K562 (cell line): Measurements from ENCODE around the gene CNGB1. TPM values are rescaled to one million over a fixed set of nuclear protein-coding genes. Genes with fewer than 3 reads are reported as not detected.

Experiments
- ATAC-seq: fragments of 200-7000 bp; cut with Tn5 transposase; 3 replicates; pipeline ENCODE4 v1.9.1; 2020; ENCODE audit warnings: moderate library complexity
- BruUV-seq: library from RNA; stranded (reverse); fragments of 400-500 nt; replicated peaks from 2 replicates; lab custom pipeline; 2021; lab: Mats Ljungman, UMichigan
- CTCF ChIA-PET: fragments of 300-600 bp; formaldehyde crosslinking; extraction: SDS; loops from one replicate; lab custom pipeline; 2021; ENCODE audit warnings: low intra/inter-chr PET ratio; lab: Yijun Ruan, JAX
- POLR2A ChIA-PET: fragments of 300-600, 350-650 bp; sonication (Branson Sonifier 250); formaldehyde crosslinking; extraction: SDS; loops from one replicate; lab custom pipeline; 2021; ENCODE audit warnings: antibody characterized with exemption, inconsistent platforms; lab: Yijun Ruan, JAX
- DNase-seq, 4 experiments: peaks; one replicate each; pipeline versions ENCODE4 v3.0.0 to v3.0.0-alpha.2; 2011 to 2018; ENCODE audit warnings: low spot score in 3 of 4, mixed read lengths in 3 of 4; ENCODE audit errors: extremely low read depth in 1 of 4
- FAIRE-seq: peaks from 2 replicates; lab custom pipeline; 2011; peaks lifted over from hg19 to GRCh38; lab: Jason Lieb, UNC
- H2AFZ ChIP-seq: 2 replicates; pipeline ENCODE4 v1.6.0; 2011; ENCODE audit warnings: low read depth, low read length, control low read depth, inconsistent platforms
- H3K27ac ChIP-seq: fragments of 200-600 bp; 3 replicates; pipeline ENCODE4 v1.8.0; 2011; ENCODE audit warnings: low read depth, mild to moderate bottlenecking, control low read depth, inconsistent platforms, low read length, moderate library complexity, mixed read lengths; ENCODE audit errors: extremely low read depth
- H3K27me3 ChIP-seq, 2 experiments: fragments of 300-600 bp in 1 of 2; 2 replicates in 1 of 2; 3 replicates in 1 of 2; pipeline versions ENCODE4 v1.6.0 to v1.8.0; 2011; ENCODE audit warnings: inconsistent platforms in 2 of 2, low read length in 2 of 2, mild to moderate bottlenecking in 1 of 2, mixed read lengths in 1 of 2, moderate library complexity in 1 of 2; ENCODE audit not compliant: control insufficient read depth in 2 of 2, insufficient read depth in 2 of 2
- H3K36me3 ChIP-seq: fragments of 300-600 bp; 3 replicates; pipeline ENCODE4 v1.8.0; 2011; ENCODE audit warnings: mild to moderate bottlenecking, low read length, inconsistent platforms; ENCODE audit not compliant: control insufficient read depth, insufficient read depth
- H3K4me1 ChIP-seq, 2 experiments: fragments of 200-600 bp in 1 of 2; replicated peaks in 1 of 2; 2 replicates in 1 of 2; 3 replicates in 1 of 2; pipeline versions ENCODE4 v1.5.1 to v1.8.0; 2011; ENCODE audit warnings: inconsistent platforms in 2 of 2, low read length in 2 of 2, mild to moderate bottlenecking in 1 of 2, mixed read lengths in 1 of 2, moderate library complexity in 1 of 2; ENCODE audit not compliant: control insufficient read depth in 2 of 2, insufficient read depth in 2 of 2
- H3K4me2 ChIP-seq: 2 replicates; pipeline ENCODE4 v1.6.1; 2011; ENCODE audit warnings: low read length, control low read depth, inconsistent platforms, mixed read lengths; ENCODE audit not compliant: insufficient read depth
- H3K4me3 ChIP-seq: fragments of 200-600 bp; sonication (generic), shearing (Covaris generic); 2 replicates; pipeline ENCODE4 v1.5.1; 2016; ENCODE audit warnings: control low read depth, inconsistent platforms
- H3K79me2 ChIP-seq: fragments of 200-600 bp; 3 replicates; pipeline ENCODE4 v1.8.0; 2011; ENCODE audit warnings: low read length, inconsistent platforms; ENCODE audit not compliant: control insufficient read depth, insufficient read depth
- H3K9ac ChIP-seq, 2 experiments: 2 replicates each; pipeline versions ENCODE4 v1.6.0 to v1.6.1; 2011; ENCODE audit warnings: low read depth in 2 of 2, low read length in 2 of 2, control low read depth in 1 of 2, inconsistent platforms in 1 of 2, mild to moderate bottlenecking in 1 of 2, mixed read lengths in 1 of 2; ENCODE audit not compliant: insufficient read depth in 1 of 2
- H3K9me1 ChIP-seq: one replicate; pipeline ENCODE4 v1.6.0; 2011; ENCODE audit warnings: inconsistent platforms, mild to moderate bottlenecking, low read length, moderate library complexity; ENCODE audit not compliant: control insufficient read depth, insufficient read depth
- H3K9me3 ChIP-seq: replicated peaks from 2 replicates; pipeline ENCODE4 v1.5.1; 2011; ENCODE audit warnings: low read depth, low read length, inconsistent platforms; ENCODE audit not compliant: control insufficient read depth, insufficient read depth
- H4K20me1 ChIP-seq: replicated peaks from 2 replicates; pipeline ENCODE4 v1.6.1; 2011; ENCODE audit warnings: low read length, inconsistent platforms, mixed read lengths; ENCODE audit not compliant: control insufficient read depth, insufficient read depth
- BDP1 ChIP-seq: IDR thresholded peaks from 3 replicates; pipeline ENCODE4 v1.6.1; 2011; ENCODE audit not compliant: insufficient read length, insufficient read depth
- CCAR2 ChIP-seq: fragments of 200-400 bp; formaldehyde crosslinking; IDR thresholded peaks from 2 replicates; pipeline ENCODE4 v1.6.1; 2017; ENCODE audit warnings: mild to moderate bottlenecking, low read depth, low read length
- CSDE1 ChIP-seq, 2 experiments: fragments of 450-650 bp; IDR thresholded peaks; 2 replicates each; pipeline ENCODE4 v1.6.1; 2016; ENCODE audit warnings: mild to moderate bottlenecking in 1 of 2
- MLX ChIP-seq, 2 experiments: fragments of 450-650 bp in 1 of 2; sonication (generic) in 1 of 2; formaldehyde crosslinking; conservative IDR thresholded peaks; 2 replicates each; pipeline versions ENCODE4 v1.4.0 to v1.8.1; 2020 to 2022; ENCODE audit warnings: mild to moderate bottlenecking in 1 of 2, missing genetic modification reagents in 1 of 2
- SOX6 ChIP-seq: fragments of 450-650 bp; IDR thresholded peaks from 2 replicates; pipeline ENCODE4 v1.6.1; 2014; ENCODE audit warnings: mild to moderate bottlenecking
- ZNF174 ChIP-seq: fragments of 250-450 bp; sonication (Bioruptor Pico); IDR thresholded peaks from 2 replicates; pipeline ENCODE4 v1.4.0; 2020; ENCODE audit warnings: mild to moderate bottlenecking
- ZNF561 ChIP-seq: fragments of 450-650 bp; formaldehyde crosslinking; conservative IDR thresholded peaks from 2 replicates; pipeline ENCODE4 v1.4.0; 2020; ENCODE audit warnings: mild to moderate bottlenecking, moderate library complexity
- WGBS: fragments of 100-300 bp; shearing (Covaris generic); methylation state at CpG from one replicate; pipeline ENCODE4 v1.1.6; 2016; ENCODE audit warnings: low coverage, mixed read lengths; ENCODE audit not compliant: insufficient coverage; ENCODE audit errors: missing lambda C conversion rate; 5-methylcytosine and 5-hydroxymethylcytosine counted together
- in situ Hi-C: fragments of 300-500 bp; cut with MboI; formaldehyde crosslinking; loops from 4 replicates; pipeline ENCODE4 v1.15.0; 2018; ENCODE audit warnings: inconsistent platforms, mixed read lengths
- intact Hi-C: fragments of 100-400 bp; cut with micrococcal nuclease; formaldehyde crosslinking; loops from 2 replicates; pipeline ENCODE4 v1.14.2; 2022
- polyA plus RNA-seq, 8 experiments: library from polyadenylated mRNA; depleted of rRNA in 4 of 8; stranded (reverse) in 5 of 8; unstranded in 3 of 8; fragments of >200 nt; fragmentation: Nextera tagmentation in 2 of 8; fragmentation: Illumina TruSeq in 1 of 8; extraction: Ambion mirVana in 2 of 8; extraction: Trizol in 1 of 8; gene quantifications; 2 replicates each; pipeline versions ENCODE4 v1.2.1 to v1.2.3, GENCODE V29; 2011 to 2014; ENCODE audit warnings: inconsistent platforms in 1 of 8, missing spikeins in 1 of 8
- total RNA-seq, 7 experiments: library from RNA; depleted of rRNA in 6 of 7; stranded (reverse); fragments of >200 nt in 6 of 7; fragmentation: Illumina TruSeq in 2 of 7; extraction: Trizol in 2 of 7; gene quantifications; 2 replicates each; pipeline versions ENCODE4 v1.2.1 to v1.2.3, GENCODE V29; 2011 to 2021; ENCODE audit warnings: low replicate concordance in 1 of 7
- TF ChIP-seq, protein P1 (sequence below): fragments of 250-450 bp; sonication (Bioruptor Pico); IDR thresholded peaks from 2 replicates; pipeline ENCODE4 v1.4.0; 2020

Gene CNGB1
- total and polyA plus RNA-seq, 9 of the 15 experiments (the other 6 are each of a cell fraction or from before 2014, with no cell fraction given): not detected

DNA sequence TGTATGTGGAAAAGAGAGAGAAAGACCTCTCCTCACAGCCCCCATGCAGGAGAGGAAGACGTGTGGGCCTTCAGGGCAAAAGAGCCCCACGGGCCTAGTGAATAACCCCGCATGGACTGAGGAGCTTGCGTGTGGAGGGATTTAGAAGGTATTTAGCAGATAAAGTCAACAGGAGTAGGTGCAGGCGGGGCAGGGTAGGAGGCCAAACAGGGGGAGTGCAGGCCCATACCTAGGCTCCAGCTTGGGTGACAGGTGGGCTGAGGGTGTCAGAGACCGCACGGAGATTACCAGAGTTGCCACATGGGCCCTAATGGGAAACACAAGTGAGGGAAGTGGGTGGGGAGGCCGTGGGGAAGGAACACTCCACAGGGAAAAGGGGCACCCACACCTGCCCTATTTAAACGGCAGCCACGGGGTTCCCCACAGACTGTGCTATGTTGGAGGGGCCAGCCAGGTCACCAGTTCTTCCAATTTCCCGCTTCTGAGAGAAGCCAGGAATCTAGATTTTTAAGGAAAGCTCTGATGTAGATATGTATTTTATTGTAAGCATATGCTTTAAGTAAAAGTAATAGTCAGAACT is 8.2 kb upstream of the CNGB1 start:
- Histone ChIP-seq H3K27ac (no peak overlapping the region), H3K9ac (no peak overlapping the region; a peak in 1 of 4 replicates), H3K27me3 (no peaks in the 10 kb centered on the region), H3K4me3 (no peak overlapping the region), H3K9me3 (no peaks in the 10 kb centered on the region), H3K4me2 (no peak overlapping the region), H4K20me1 (no peaks in the 10 kb centered on the region), H2AFZ (no peak overlapping the region), H3K36me3 (no peaks in the 10 kb centered on the region), H3K9me1 (peaks cover 6% of the 10 kb centered on the region), H3K4me1 (peaks cover 28 to 43% of the 10 kb centered on the region in 2 experiments), H3K79me2 (no peaks in the 10 kb centered on the region)
- no peak for TF ChIP-seq ZNF174 (CRISPR knock-in tag)
- TF ChIP-seq ZNF561 (CRISPR knock-in tag): no peak
- no peak for TF ChIP-seq MLX (CRISPR knock-in tag; conservative IDR thresholded peaks at IDR 0.05)
- no peak for TF ChIP-seq BDP1
- no peak for TF ChIP-seq SOX6
- TF ChIP-seq CCAR2: no peak
- TF ChIP-seq CSDE1 (IDR thresholded peaks at IDR 0.05): no peak
- TF ChIP-seq, protein P1, sequence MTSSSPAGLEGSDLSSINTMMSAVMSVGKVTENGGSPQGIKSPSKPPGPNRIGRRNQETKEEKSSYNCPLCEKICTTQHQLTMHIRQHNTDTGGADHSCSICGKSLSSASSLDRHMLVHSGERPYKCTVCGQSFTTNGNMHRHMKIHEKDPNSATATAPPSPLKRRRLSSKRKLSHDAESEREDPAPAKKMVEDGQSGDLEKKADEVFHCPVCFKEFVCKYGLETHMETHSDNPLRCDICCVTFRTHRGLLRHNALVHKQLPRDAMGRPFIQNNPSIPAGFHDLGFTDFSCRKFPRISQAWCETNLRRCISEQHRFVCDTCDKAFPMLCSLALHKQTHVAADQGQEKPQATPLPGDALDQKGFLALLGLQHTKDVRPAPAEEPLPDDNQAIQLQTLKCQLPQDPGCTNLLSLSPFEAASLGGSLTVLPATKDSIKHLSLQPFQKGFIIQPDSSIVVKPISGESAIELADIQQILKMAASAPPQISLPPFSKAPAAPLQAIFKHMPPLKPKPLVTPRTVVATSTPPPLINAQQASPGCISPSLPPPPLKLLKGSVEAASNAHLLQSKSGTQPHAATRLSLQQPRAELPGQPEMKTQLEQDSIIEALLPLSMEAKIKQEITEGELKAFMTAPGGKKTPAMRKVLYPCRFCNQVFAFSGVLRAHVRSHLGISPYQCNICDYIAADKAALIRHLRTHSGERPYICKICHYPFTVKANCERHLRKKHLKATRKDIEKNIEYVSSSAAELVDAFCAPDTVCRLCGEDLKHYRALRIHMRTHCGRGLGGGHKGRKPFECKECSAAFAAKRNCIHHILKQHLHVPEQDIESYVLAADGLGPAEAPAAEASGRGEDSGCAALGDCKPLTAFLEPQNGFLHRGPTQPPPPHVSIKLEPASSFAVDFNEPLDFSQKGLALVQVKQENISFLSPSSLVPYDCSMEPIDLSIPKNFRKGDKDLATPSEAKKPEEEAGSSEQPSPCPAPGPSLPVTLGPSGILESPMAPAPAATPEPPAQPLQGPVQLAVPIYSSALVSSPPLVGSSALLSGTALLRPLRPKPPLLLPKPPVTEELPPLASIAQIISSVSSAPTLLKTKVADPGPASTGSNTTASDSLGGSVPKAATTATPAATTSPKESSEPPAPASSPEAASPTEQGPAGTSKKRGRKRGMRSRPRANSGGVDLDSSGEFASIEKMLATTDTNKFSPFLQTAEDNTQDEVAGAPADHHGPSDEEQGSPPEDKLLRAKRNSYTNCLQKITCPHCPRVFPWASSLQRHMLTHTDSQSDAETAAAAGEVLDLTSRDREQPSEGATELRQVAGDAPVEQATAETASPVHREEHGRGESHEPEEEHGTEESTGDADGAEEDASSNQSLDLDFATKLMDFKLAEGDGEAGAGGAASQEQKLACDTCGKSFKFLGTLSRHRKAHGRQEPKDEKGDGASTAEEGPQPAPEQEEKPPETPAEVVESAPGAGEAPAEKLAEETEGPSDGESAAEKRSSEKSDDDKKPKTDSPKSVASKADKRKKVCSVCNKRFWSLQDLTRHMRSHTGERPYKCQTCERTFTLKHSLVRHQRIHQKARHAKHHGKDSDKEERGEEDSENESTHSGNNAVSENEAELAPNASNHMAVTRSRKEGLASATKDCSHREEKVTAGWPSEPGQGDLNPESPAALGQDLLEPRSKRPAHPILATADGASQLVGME (CRISPR knock-in tag): no peak
- DNase-seq: no peak
- no peak for ATAC-seq
- CTCF ChIA-PET: no interaction called here
- no TSS peak for BruUV-seq
- POLR2A ChIA-PET: no interaction called here
- no peak for FAIRE-seq
- in situ Hi-C loops: no loop called here
- 84% methylated on average over 11 of the region's 11 CpGs for WGBS
- intact Hi-C loops: no loop called here
